Endothelial cell of umbilical vein (primary cell): ENCODE measurements around the gene MED22. TPM values are rescaled to one million over a fixed set of nuclear protein-coding genes. Genes with fewer than 3 reads are reported as not detected.

Experiments
- BruUV-seq: library from RNA; stranded (reverse); fragments of 400-500 nt; replicated peaks from 2 replicates; lab custom pipeline; 2021; lab: Mats Ljungman, UMichigan
- CTCF ChIA-PET: fragments of 300-600, 350-600 bp; sonication (Branson Sonifier 250); formaldehyde crosslinking; loops from one replicate; lab custom pipeline; 2021; ENCODE audit warnings: antibody characterized with exemption, inconsistent platforms; lab: Charles Lee
- POLR2A ChIA-PET: fragments of 300-600, 350-600 bp; sonication (Branson Sonifier 250); formaldehyde crosslinking; loops from one replicate; lab custom pipeline; 2021; ENCODE audit warnings: antibody characterized with exemption, inconsistent platforms; lab: Charles Lee
- DNase-seq: peaks from one replicate; pipeline ENCODE4 v3.0.0-alpha.2; 2011; ENCODE audit warnings: low read depth, low spot score
- FAIRE-seq: peaks from 2 replicates; lab custom pipeline; 2011; peaks lifted over from hg19 to GRCh38; lab: Jason Lieb, UNC
- H2AFZ ChIP-seq: 2 replicates; pipeline ENCODE4 v1.6.0; 2012; ENCODE audit warnings: low read depth, low read length, control low read depth, inconsistent platforms
- H3K27ac ChIP-seq: 2 replicates; pipeline ENCODE4 v1.5.1; 2011; ENCODE audit warnings: low read depth, mild to moderate bottlenecking, control low read depth, low read length, moderate library complexity; ENCODE audit not compliant: insufficient read depth
- H3K27me3 ChIP-seq, 2 experiments: 2 replicates each; pipeline versions ENCODE4 v1.6.0 to v1.6.1; 2011; ENCODE audit warnings: low read length in 2 of 2, mixed read lengths in 1 of 2; ENCODE audit not compliant: control insufficient read depth in 2 of 2, insufficient read depth in 2 of 2
- H3K36me3 ChIP-seq, 2 experiments: 2 replicates in 1 of 2; 3 replicates in 1 of 2; pipeline ENCODE4 v1.5.1; 2011; ENCODE audit warnings: low read length in 2 of 2, mild to moderate bottlenecking in 1 of 2, moderate library complexity in 1 of 2; ENCODE audit not compliant: control insufficient read depth in 2 of 2, insufficient read depth in 2 of 2; ENCODE audit errors: extremely low read depth in 1 of 2
- H3K4me1 ChIP-seq: 3 replicates; pipeline ENCODE4 v1.5.1; 2011; ENCODE audit warnings: mild to moderate bottlenecking, low read length; ENCODE audit not compliant: control insufficient read depth, insufficient read depth; ENCODE audit errors: extremely low read depth
- H3K4me2 ChIP-seq: 2 replicates; pipeline ENCODE4 v1.6.1; 2011; ENCODE audit warnings: low read length, control low read depth, mixed read lengths; ENCODE audit not compliant: insufficient read depth
- H3K4me3 ChIP-seq, 3 experiments: fragments of 200-600 bp in 1 of 3; sonication (generic), shearing (Covaris generic) in 1 of 3; replicated peaks in 1 of 3; 2 replicates each; pipeline ENCODE4 v1.5.1; 2011 to 2016; ENCODE audit warnings: control low read depth in 3 of 3, low read length in 3 of 3, mild to moderate bottlenecking in 2 of 3, inconsistent platforms in 1 of 3, low read depth in 1 of 3, moderate library complexity in 1 of 3; ENCODE audit not compliant: insufficient read depth in 1 of 3
- H3K79me2 ChIP-seq: 2 replicates; pipeline ENCODE4 v1.6.0; 2012; ENCODE audit warnings: low read length, inconsistent platforms; ENCODE audit not compliant: control insufficient read depth, insufficient read depth
- H3K9ac ChIP-seq: replicated peaks from 2 replicates; pipeline ENCODE3; 2011; ENCODE audit warnings: low read length, control low read depth; ENCODE audit not compliant: insufficient read depth; ENCODE audit errors: extremely low read depth
- H3K9me1 ChIP-seq: replicated peaks from 3 replicates; pipeline ENCODE4 v1.6.0; 2011; ENCODE audit warnings: mild to moderate bottlenecking, low read length; ENCODE audit not compliant: control insufficient read depth, insufficient read depth; ENCODE audit errors: extremely low read depth
- H3K9me3 ChIP-seq: replicated peaks from 2 replicates; pipeline ENCODE4 v1.5.1; 2012; ENCODE audit warnings: low read length, inconsistent platforms; ENCODE audit not compliant: control insufficient read depth, insufficient read depth
- H4K20me1 ChIP-seq: replicated peaks from 2 replicates; pipeline ENCODE3; 2011; ENCODE audit warnings: mild to moderate bottlenecking, low read length; ENCODE audit not compliant: control insufficient read depth, insufficient read depth; ENCODE audit errors: extremely low read depth
- CTCF ChIP-seq, 2 donors: IDR thresholded peaks; 1 replicate in 1 of 2; 2 replicates in 1 of 2; pipeline ENCODE4 v1.5.1; 2011; ENCODE audit warnings: low read length in 2 of 2, mild to moderate bottlenecking in 2 of 2, moderate library complexity in 2 of 2, control low read depth in 1 of 2, inconsistent platforms in 1 of 2, low read depth in 1 of 2; ENCODE audit not compliant: insufficient read depth in 1 of 2; ENCODE audit errors: extremely low read depth in 1 of 2
- EZH2 ChIP-seq: IDR thresholded peaks from 2 replicates; pipeline ENCODE4 v1.6.1; 2012; ENCODE audit warnings: borderline replicate concordance, low read depth, mild to moderate bottlenecking, moderate library complexity, low read length, inconsistent platforms; ENCODE audit not compliant: severe bottlenecking
- FOS ChIP-seq: IDR thresholded peaks from 2 replicates; pipeline ENCODE4 v1.6.1; 2011; ENCODE audit warnings: mild to moderate bottlenecking, low read length, moderate library complexity, borderline replicate concordance; ENCODE audit not compliant: insufficient read depth
- GATA2 ChIP-seq: IDR thresholded peaks from 2 replicates; pipeline ENCODE4 v1.7.0; 2011; ENCODE audit warnings: low read depth, mild to moderate bottlenecking, moderate library complexity, mixed read lengths, low read length; ENCODE audit not compliant: insufficient read length, insufficient read depth
- JUN ChIP-seq: IDR thresholded peaks from 2 replicates; pipeline ENCODE4 v1.6.1; 2011; ENCODE audit warnings: borderline replicate concordance, low read depth; ENCODE audit not compliant: insufficient read length, insufficient read depth
- MYC ChIP-seq: IDR thresholded peaks from one replicate; pipeline ENCODE4 v1.6.1; 2011; ENCODE audit warnings: mild to moderate bottlenecking, low read depth, low read length
- POLR2A ChIP-seq: IDR thresholded peaks from 2 replicates; pipeline ENCODE4 v1.6.1; 2012; ENCODE audit warnings: low read depth, mild to moderate bottlenecking, control low read depth, low read length
- POLR2AphosphoS5 ChIP-seq: IDR thresholded peaks from 2 replicates; pipeline ENCODE4 v1.6.1; 2012; ENCODE audit warnings: low read depth, mild to moderate bottlenecking, control low read depth, low read length, moderate library complexity; ENCODE audit not compliant: insufficient read depth
- dilution Hi-C: fragments of 300-500 bp; cut with MboI; formaldehyde crosslinking; loops from one replicate; pipeline ENCODE4 v1.15.0; 2019; ENCODE audit warnings: low sequenced_read_pairs; ENCODE audit not compliant: extremely low pct_ligation_motif_present
- intact Hi-C: fragments of 100-400 bp; cut with micrococcal nuclease; formaldehyde crosslinking; loops from one replicate; pipeline ENCODE4 v1.10.0; 2022
- polyA plus RNA-seq, 4 experiments: library from polyadenylated mRNA; depleted of rRNA in 3 of 4; stranded (reverse) in 3 of 4; unstranded in 1 of 4; fragments of >200 nt; gene quantifications; 2 replicates each; pipeline versions ENCODE4 v1.2.1 to v1.2.3, GENCODE V29; 2011 to 2012; ENCODE audit warnings: missing spikeins in 1 of 4
- total RNA-seq: library from RNA; stranded (reverse); gene quantifications from 2 replicates; pipeline ENCODE4 v1.2.3, GENCODE V29; 2021
- TF ChIP-seq, protein P1 (sequence below): IDR thresholded peaks from 2 replicates; pipeline ENCODE4 v1.6.1; 2011; ENCODE audit not compliant: insufficient read depth, insufficient read length

Gene MED22
- total and polyA plus RNA-seq, 2 donors (not counting 3 experiments of a cell fraction or from before 2014, with no cell fraction given), result 25.7 to 27.4 TPM

GRCh38 chr9:133307301-133307700, 40.6 kb downstream of the MED22 start:
- intact Hi-C loops, result no loop called here
- Histone ChIP-seq H3K36me3 (no peaks in the 10 kb centered on the region), H3K9ac (no peak overlapping the region), H3K4me2 (no peak overlapping the region), H3K9me3 (no peaks in the 10 kb centered on the region), H3K9me1 (no peaks in the 10 kb centered on the region), H3K79me2 (no peaks in the 10 kb centered on the region), H4K20me1 (no peaks in the 10 kb centered on the region), H3K27ac (no peak overlapping the region), H3K4me3 (no peak overlapping the region), H2AFZ (no peak overlapping the region), H3K4me1 (no peaks in the 10 kb centered on the region), H3K27me3 (peaks cover 0 to 2% of the 10 kb centered on the region in 2 experiments)
- POLR2A ChIA-PET, result no interaction called here
- CTCF ChIA-PET, result interaction anchor here (1.2 to 2.1 kb wide), 3 partner anchors 23 to 122 kb away, joined by 5 to 7 read pairs (median 6); no protein-coding TSS in a partner anchor
- no peak for TF ChIP-seq POLR2AphosphoS5
- TF ChIP-seq, protein P1, sequence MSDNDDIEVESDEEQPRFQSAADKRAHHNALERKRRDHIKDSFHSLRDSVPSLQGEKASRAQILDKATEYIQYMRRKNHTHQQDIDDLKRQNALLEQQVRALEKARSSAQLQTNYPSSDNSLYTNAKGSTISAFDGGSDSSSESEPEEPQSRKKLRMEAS, result no peak
- no peak for TF ChIP-seq GATA2
- no peak for TF ChIP-seq JUN
- TF ChIP-seq POLR2A, result no peak
- no peak for TF ChIP-seq EZH2
- no peak for TF ChIP-seq CTCF (IDR thresholded peaks at IDR 0.05; ENCODE audit: extremely low read depth in 1 of 2, insufficient read depth in 1 of 2, low read depth in 1 of 2, low read length in 2 of 2)
- TF ChIP-seq FOS, result no peak
- no peak for TF ChIP-seq MYC
- dilution Hi-C loops, result no loop called here
- no peak for DNase-seq
- no peak for FAIRE-seq
- BruUV-seq, result no TSS peak
